CMK (cell line): ENCODE measurements around the gene INO80C.

Experiments used
- DNase-seq: peaks from one replicate; pipeline ENCODE4 v3.0.0-alpha.2; 2010; ENCODE audit warnings: low read depth

Gene INO80C

DNA sequence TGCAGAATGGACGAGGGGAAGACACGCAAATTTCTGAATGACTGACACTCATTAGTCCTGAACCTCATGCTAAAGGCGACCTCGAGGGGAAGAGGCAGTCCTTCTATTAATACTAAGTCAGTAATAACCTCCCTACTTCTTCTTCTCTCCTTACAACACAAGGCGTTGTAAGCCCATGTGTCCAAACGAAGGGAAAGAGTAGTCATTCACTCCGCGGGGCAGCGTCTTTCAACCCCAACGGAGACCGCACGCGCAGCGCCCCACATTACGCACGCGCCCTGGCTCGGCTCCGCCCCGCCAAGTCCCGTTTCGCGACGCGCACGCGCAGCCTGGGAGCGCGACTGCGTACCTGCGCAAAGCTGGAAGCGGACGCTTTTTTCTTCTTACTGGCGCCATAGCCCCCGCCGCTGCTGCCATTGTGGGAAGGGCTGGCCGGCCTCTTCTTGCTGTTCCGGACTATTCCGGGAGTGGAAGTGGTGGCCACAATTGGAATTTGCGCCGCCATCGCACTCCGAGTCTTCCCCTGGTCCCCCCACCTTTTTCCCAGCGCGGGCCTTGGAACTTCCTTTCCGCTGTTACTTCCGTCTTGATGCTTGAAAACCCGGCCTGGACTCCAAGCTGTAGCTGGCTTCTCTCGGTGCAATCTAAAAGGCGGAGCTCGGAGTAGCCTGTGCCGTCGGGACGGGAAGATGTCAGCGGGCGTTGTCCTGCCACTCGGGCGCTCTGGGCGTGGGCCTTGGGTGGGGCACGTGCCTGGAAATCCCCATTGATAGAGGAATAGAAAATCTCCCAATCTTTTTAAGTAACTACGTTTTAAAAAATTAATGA lies at the start of gene INO80C:
INO80C (minus strand) TSS at position 591 of the 828 bp plus-strand sequence; CDS start at position 505, 86 bp downstream.
- DNase-seq: peak; percentile 82

- DNase-seq: no peak
Measured at GRCh38 chr18:35547008-35547605, 49.3 kb upstream of the INO80C start.

GRCh38 chr18:35542356-35542755 lies 44.6 kb upstream of the INO80C start:
- no peak for DNase-seq

DNA sequence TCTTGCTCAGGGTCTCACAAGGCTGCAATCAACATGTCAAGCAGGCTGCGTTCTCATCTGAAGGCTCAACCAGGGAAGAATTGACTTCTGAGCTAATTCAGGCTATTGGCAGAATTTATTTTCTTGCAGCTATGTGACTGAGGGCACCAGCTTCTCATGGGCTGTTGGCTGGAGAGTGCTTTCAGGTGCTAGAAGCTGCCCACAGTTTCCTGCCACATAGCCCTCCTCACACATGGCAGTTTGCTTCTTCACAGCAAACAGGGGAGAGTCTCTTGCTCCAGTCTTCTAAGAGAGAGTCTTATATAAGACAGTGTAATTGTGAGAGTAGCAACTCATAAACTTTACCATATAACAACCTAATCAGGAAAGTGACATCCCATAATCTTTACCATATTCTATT lies 37.5 kb upstream of the INO80C start:
- no peak for DNase-seq

DNA sequence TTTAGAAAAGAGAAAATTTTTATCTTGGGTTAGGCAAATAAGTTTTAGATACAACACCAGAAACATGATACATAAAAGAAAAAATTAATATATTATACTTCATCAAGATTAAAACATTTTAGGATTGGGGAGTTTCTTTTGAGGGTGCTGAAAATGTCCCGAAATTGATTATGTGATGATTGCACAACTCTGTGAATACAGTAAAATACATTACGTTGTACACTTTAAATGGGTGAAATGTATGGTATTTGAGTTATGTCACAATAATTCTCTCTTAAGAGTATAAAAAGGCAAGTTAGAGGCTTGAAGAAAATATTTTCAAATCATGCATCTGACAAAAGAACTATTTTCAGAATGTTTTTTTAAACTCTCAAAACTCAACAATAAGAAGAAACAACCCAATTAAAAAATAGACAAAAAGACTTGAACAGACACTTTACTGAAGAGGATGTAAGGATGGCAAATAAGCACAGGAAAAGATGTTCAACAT lies 36.2 kb upstream of the INO80C start:
- DNase-seq: no peak

GRCh38 chr18:35528749-35529274 lies 31.1 kb upstream of the INO80C start:
- DNase-seq: no peak

DNA sequence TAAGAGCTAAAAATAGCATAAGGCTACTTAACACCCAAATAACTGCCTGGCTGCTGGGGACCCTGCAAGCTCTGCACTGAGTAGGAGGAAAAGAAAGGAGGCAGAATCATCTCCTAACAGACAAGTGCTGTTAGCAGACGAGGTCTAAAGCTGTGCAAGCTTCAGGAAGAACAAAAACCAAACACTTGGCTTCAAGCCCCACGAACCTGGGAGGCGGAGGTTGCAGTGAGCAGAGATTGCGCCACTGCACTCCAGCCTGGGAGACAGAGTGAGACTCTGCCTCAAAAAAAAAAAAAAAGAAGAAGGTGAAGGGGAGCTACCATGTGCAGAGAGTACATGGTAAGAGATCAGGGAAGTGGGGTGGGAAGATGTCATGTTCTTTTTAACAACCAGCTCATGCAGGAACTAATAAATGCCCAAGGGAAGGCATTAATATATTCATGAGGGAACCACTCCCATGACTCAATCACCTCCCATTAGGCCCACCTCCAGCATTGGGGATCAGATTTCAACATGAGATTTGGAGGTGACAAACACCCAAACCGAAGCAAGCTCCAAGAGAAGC lies 28.8 kb upstream of the INO80C start:
- no peak for DNase-seq

- DNase-seq: no peak
Measured at GRCh38 chr18:35525795-35526494, 28.2 kb upstream of the INO80C start.

GRCh38 chr18:35524226-35524625 lies 26.5 kb upstream of the INO80C start:
- no peak for DNase-seq

- no peak for DNase-seq
Measured at GRCh38 chr18:35522130-35522959, 24.6 kb upstream of the INO80C start.

GRCh38 chr18:35521133-35521532 lies 23.4 kb upstream of the INO80C start:
- no peak for DNase-seq

GRCh38 chr18:35519148-35519899 lies 21.6 kb upstream of the INO80C start:
- no peak for DNase-seq

DNA sequence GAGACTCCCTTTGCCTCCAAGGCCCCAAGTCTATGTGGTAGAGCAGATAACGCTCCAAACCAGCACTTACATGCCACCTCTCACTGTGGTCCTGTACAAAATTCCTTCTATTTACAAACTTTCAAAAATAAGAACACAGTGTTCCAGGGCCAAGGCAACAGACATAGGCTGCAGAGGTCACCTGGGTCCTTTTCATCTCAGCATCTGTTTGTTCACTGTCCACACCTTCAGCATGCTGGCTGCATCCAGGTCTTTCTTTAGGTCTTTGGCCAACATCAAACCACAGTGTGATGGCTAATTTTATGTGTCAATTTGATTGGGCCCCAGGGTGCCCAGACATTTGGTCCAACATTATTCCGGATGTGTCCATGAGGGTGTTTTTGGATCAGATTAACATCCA lies 20.0 kb upstream of the INO80C start:
- no peak for DNase-seq

GRCh38 chr18:35516789-35517188 lies 19.0 kb upstream of the INO80C start:
- DNase-seq: no peak

DNA sequence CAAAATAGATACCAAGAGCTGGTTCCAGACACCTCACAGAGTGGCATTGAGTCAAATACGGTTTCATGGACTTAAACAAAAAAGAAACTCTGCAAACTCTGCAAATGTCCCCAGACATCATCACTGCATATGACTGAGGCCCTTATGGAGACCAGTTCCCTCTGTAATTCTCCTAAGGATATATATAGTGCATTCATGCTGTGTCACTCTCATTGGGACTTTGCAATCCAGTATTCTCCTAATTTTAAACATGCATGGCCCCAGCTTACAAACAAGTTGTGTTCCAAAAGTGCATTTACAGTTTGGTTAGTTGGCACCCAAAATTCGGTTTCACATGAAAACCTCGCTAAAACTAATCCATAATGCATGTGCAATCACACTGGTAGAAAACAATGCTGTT lies 18.6 kb upstream of the INO80C start:
- DNase-seq: no peak

- DNase-seq: no peak
Measured at GRCh38 chr18:35515460-35516130, 17.8 kb upstream of the INO80C start.

DNA sequence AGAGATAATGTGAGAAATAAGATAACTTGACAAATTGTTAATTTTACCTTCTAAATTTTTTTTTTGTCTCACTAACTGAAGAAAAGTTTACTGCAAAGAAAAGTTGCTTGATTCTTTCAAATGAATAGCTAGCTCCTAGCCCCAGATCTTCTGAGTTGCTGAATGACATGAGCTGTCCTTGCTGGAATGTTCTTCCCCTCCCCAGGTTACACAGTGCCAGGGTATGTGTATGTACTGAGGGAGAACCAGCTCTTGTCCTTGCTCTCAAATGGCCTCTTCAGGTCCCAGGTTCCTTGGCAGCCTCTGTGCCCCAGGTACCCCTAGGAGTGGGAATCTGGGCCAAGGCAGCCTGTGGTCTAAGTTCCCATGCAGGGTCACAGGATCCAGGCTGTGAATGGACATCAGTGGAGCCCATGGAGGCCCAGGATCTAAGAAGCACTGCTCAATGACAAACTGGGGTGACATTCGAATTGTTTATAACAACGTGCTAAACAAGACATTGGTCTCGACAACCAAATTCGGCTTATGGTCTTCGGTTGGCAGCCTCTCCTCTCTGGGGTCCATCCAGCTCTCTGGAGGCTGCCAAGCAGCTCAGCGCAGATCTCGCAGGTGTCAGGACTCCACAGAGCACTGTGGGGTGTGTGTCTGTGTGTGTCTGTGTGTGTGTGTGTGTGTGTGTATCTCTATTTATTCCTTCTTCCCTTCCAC lies 17.1 kb upstream of the INO80C start:
- no peak for DNase-seq

GRCh38 chr18:35514283-35514682 lies 16.5 kb upstream of the INO80C start:
- no peak for DNase-seq

DNA sequence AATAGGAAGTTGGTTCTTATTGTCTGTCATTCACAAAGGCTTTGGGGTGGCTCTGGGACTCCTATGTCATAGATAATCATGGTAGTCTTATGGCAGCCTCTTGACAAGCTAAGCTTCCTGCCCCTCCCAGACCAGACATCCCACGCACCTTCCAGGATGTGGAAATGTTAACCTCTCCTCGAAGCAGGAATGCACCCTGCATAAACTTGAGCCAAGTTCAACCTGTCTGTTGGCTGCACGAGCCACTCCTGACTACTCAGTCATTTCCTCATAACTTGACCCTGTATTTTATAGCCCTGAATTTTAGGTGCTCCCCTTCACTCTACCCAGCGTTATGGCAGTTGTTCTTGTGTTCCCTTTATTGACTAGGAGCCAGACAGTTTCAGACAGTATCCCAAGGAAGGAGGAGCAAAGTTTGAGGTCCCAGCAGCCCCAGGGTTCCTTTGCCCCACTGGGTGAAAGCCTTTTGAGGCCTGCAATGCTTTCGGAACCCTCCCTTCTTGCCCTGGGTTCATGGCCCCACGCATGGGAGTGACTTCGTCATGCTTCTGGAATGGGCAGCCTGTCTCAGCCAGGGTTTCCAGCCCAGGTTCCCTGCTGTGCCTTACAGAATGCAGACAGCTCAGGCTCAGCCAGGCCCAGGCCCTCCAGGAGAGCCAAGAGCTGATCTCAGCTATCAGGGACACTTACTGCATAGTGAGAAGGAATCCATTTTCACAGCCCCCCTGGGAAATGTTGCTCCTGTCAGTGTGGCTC lies 15.6 kb upstream of the INO80C start:
- no peak for DNase-seq
